A673 (cell line): ENCODE measurements around the gene ANO7.

ENCODE experiments used
- CTCF ChIP-seq: fragments of 300-800, 200-600 bp; sonication (generic); conservative IDR thresholded peaks from 2 replicates; pipeline ENCODE4 v1.5.1; 2017; ENCODE audit warnings: low read depth, mild to moderate bottlenecking, antibody characterized with exemption, low read length, moderate library complexity, mixed read lengths
- EZH2 ChIP-seq: fragments of 200-600 bp; sonication (generic); IDR thresholded peaks from 2 replicates; pipeline ENCODE4 v1.6.1; 2017; ENCODE audit warnings: borderline replicate concordance, low read depth, mild to moderate bottlenecking, mixed read lengths, antibody characterized with exemption, low read length; ENCODE audit not compliant: poor library complexity, severe bottlenecking

GRCh38 chr2:241189093-241189855 is 797 bp downstream of the ANO7 start:
- TF ChIP-seq CTCF (no peak), EZH2 (no peak)
